HCT116 (cell line): Measurements from ENCODE around the gene SLC6A18. TPM values are rescaled to one million over a fixed set of nuclear protein-coding genes. Genes with fewer than 3 reads are reported as not detected.

Experiments used
- ATAC-seq: fragments of 200-7000 bp; cut with Tn5 transposase; 2 replicates; pipeline ENCODE4 v1.9.1; 2020; ENCODE audit warnings: mild to moderate bottlenecking, moderate library complexity
- BruUV-seq: library from RNA; stranded (reverse); fragments of 400-500 nt; replicated peaks from 2 replicates; lab custom pipeline; 2021; lab: Mats Ljungman, UMichigan
- CTCF ChIA-PET: fragments of 300-600 bp; sonication (Branson Sonifier 250); formaldehyde crosslinking; loops from one replicate; lab custom pipeline; 2021; ENCODE audit warnings: antibody characterized with exemption; lab: Charles Lee
- POLR2A ChIA-PET: fragments of 300-600, 350-600 bp; sonication (Branson Sonifier 250); formaldehyde crosslinking; loops from one replicate; lab custom pipeline; 2021; ENCODE audit warnings: antibody characterized with exemption; lab: Charles Lee
- RAD21 ChIA-PET, 2 experiments: fragments of 300-600 bp; sonication (Branson Sonifier 250); formaldehyde crosslinking; loops; one replicate each; lab custom pipeline; 2023; ENCODE audit warnings: low total read pairs in 2 of 2; ENCODE audit not compliant: uncharacterized antibody in 2 of 2, unreplicated experiment in 2 of 2, low non-redundant PET in 1 of 2; lab: Charles Lee
- DNase-seq: peaks from one replicate; pipeline ENCODE4 v3.0.0-alpha.2; 2010; ENCODE audit warnings: low read depth, low spot score
- H2AFZ ChIP-seq: fragments of 200-600 bp; shearing (Covaris generic), sonication (generic); 2 replicates; pipeline ENCODE4 v1.6.1; 2017; ENCODE audit warnings: low read depth, mixed run types, mixed read lengths, antibody characterized with exemption, low read length; ENCODE audit not compliant: poor library complexity, severe bottlenecking
- H3K27ac ChIP-seq: 2 replicates; pipeline ENCODE4 v1.5.1; 2012; ENCODE audit warnings: low read depth, low read length
- H3K27me3 ChIP-seq: fragments of 200-600 bp; sonication (generic); 2 replicates; pipeline ENCODE4 v1.6.1; 2016; ENCODE audit warnings: mixed run types, low read length, mixed read lengths; ENCODE audit not compliant: insufficient read depth
- H3K36me3 ChIP-seq, 2 experiments: fragments of 200-500 bp in 1 of 2; fragments of 200-600 bp in 1 of 2; sonication (Bioruptor generic) in 1 of 2; sonication (generic) in 1 of 2; 2 replicates each; pipeline versions ENCODE4 v1.5.1 to v1.6.1; 2014 to 2016; ENCODE audit warnings: low read length in 2 of 2, inconsistent platforms in 1 of 2, mixed read lengths in 1 of 2, mixed run types in 1 of 2; ENCODE audit not compliant: insufficient read depth in 2 of 2, control insufficient read depth in 1 of 2
- H3K4me1 ChIP-seq, 2 experiments: fragments of 200-600 bp in 1 of 2; sonication (generic) in 1 of 2; 2 replicates each; pipeline versions ENCODE4 v1.5.1 to v1.6.1; 2012 to 2017; ENCODE audit warnings: low read length in 2 of 2, inconsistent platforms in 1 of 2, mild to moderate bottlenecking in 1 of 2, mixed read lengths in 1 of 2, mixed run types in 1 of 2, moderate library complexity in 1 of 2; ENCODE audit not compliant: insufficient read depth in 2 of 2, control insufficient read depth in 1 of 2
- H3K4me2 ChIP-seq: fragments of 200-600 bp; sonication (generic); 2 replicates; pipeline ENCODE4 v1.6.1; 2017; ENCODE audit warnings: mixed run types, low read length, mixed read lengths
- H3K4me3 ChIP-seq, 2 experiments: fragments of 200-600 bp in 1 of 2; sonication (generic) in 1 of 2; replicated peaks in 1 of 2; 2 replicates each; pipeline ENCODE4 v1.5.1; 2011 to 2016; ENCODE audit warnings: low read length in 2 of 2, control low read depth in 1 of 2, low read depth in 1 of 2, mild to moderate bottlenecking in 1 of 2, mixed read lengths in 1 of 2, mixed run types in 1 of 2
- H3K79me2 ChIP-seq: fragments of 200-600 bp; sonication (generic); 2 replicates; pipeline ENCODE4 v1.6.1; 2017; ENCODE audit warnings: mild to moderate bottlenecking, mixed run types, low read length, moderate library complexity, mixed read lengths; ENCODE audit not compliant: insufficient read depth
- H3K9ac ChIP-seq: fragments of 200-600 bp; sonication (generic); 2 replicates; pipeline ENCODE4 v1.6.1; 2016; ENCODE audit warnings: low read length, mixed read lengths
- H3K9me2 ChIP-seq: fragments of 200-600 bp; sonication (generic), shearing (Covaris generic); 2 replicates; pipeline ENCODE4 v1.6.1; 2017; ENCODE audit warnings: mixed run types, mild to moderate bottlenecking, moderate library complexity; ENCODE audit not compliant: insufficient read depth
- H3K9me3 ChIP-seq, 2 experiments: fragments of 200-500 bp in 1 of 2; fragments of 200-600 bp in 1 of 2; sonication (Bioruptor generic) in 1 of 2; sonication (generic) in 1 of 2; 2 replicates each; pipeline ENCODE4 v1.6.1; 2014 to 2017; ENCODE audit warnings: low read length in 2 of 2, mixed read lengths in 2 of 2, inconsistent platforms in 1 of 2, low read depth in 1 of 2, mild to moderate bottlenecking in 1 of 2, mixed run types in 1 of 2, moderate library complexity in 1 of 2; ENCODE audit not compliant: control insufficient read depth in 1 of 2, insufficient read depth in 1 of 2
- H4K20me1 ChIP-seq: fragments of 200-600 bp; sonication (generic), shearing (Covaris generic); 2 replicates; pipeline ENCODE4 v1.6.1; 2017; ENCODE audit warnings: mixed run types, mild to moderate bottlenecking, moderate library complexity; ENCODE audit not compliant: insufficient read depth
- CTCF ChIP-seq, 3 experiments: fragments of 200-600 bp in 1 of 3; sonication (generic) in 1 of 3; IDR thresholded peaks in 2 of 3; conservative IDR thresholded peaks in 1 of 3; 2 replicates each; pipeline ENCODE4 v1.5.1; 2012 to 2017; ENCODE audit warnings: low read depth in 2 of 3, low read length in 2 of 3, antibody characterized with exemption in 1 of 3, borderline replicate concordance in 1 of 3, control low read depth in 1 of 3, mild to moderate bottlenecking in 1 of 3, mixed read lengths in 1 of 3, mixed run types in 1 of 3, moderate library complexity in 1 of 3; ENCODE audit not compliant: insufficient read depth in 1 of 3
- EGR1 ChIP-seq: IDR thresholded peaks from 2 replicates; pipeline ENCODE4 v1.6.1; 2012; ENCODE audit warnings: low read depth
- ELF1 ChIP-seq: IDR thresholded peaks from 2 replicates; pipeline ENCODE4 v1.6.1; 2012; ENCODE audit warnings: low read depth, borderline replicate concordance
- POLR2A ChIP-seq: IDR thresholded peaks from 2 replicates; pipeline ENCODE4 v1.7.0; 2011; ENCODE audit warnings: borderline replicate concordance; ENCODE audit not compliant: insufficient read depth, insufficient read length; ENCODE audit errors: extremely low read depth
- SIN3A ChIP-seq: IDR thresholded peaks from 2 replicates; pipeline ENCODE4 v1.6.1; 2012; ENCODE audit warnings: low read depth
- SP1 ChIP-seq: IDR thresholded peaks from 2 replicates; pipeline ENCODE4 v1.6.1; 2012; ENCODE audit warnings: low read depth
- SRF ChIP-seq: IDR thresholded peaks from 2 replicates; pipeline ENCODE4 v1.6.1; 2012; ENCODE audit warnings: low read depth
- YY1 ChIP-seq: IDR thresholded peaks from 2 replicates; pipeline ENCODE4 v1.6.1; 2011; ENCODE audit warnings: low read length, low read depth, moderate library complexity, mild to moderate bottlenecking; ENCODE audit not compliant: insufficient replicate concordance; ENCODE audit errors: extremely low read depth
- ZFX ChIP-seq: fragments of 450-650 bp; IDR thresholded peaks from 2 replicates; pipeline ENCODE4 v1.6.1; 2017
- ZNF274 ChIP-seq: fragments of 200-500 bp; sonication (Bioruptor generic); IDR thresholded peaks from 2 replicates; pipeline ENCODE4 v1.6.1; 2014; ENCODE audit warnings: mild to moderate bottlenecking, low read depth, low read length, inconsistent platforms
- intact Hi-C: fragments of 100-400 bp; cut with micrococcal nuclease; formaldehyde crosslinking; loops from 2 replicates; pipeline ENCODE4 v1.10.0; 2022
- total RNA-seq: library from RNA; stranded (reverse); gene quantifications from one replicate; pipeline ENCODE4 v1.2.1, GENCODE V29; 2021; ENCODE audit not compliant: unreplicated experiment
- TF ChIP-seq, protein P1 (sequence below): IDR thresholded peaks from 2 replicates; pipeline ENCODE4 v1.6.1; 2012

The SLC6A18 gene
- total RNA-seq, 1 experiment from 2014 or later = not detected

DNA sequence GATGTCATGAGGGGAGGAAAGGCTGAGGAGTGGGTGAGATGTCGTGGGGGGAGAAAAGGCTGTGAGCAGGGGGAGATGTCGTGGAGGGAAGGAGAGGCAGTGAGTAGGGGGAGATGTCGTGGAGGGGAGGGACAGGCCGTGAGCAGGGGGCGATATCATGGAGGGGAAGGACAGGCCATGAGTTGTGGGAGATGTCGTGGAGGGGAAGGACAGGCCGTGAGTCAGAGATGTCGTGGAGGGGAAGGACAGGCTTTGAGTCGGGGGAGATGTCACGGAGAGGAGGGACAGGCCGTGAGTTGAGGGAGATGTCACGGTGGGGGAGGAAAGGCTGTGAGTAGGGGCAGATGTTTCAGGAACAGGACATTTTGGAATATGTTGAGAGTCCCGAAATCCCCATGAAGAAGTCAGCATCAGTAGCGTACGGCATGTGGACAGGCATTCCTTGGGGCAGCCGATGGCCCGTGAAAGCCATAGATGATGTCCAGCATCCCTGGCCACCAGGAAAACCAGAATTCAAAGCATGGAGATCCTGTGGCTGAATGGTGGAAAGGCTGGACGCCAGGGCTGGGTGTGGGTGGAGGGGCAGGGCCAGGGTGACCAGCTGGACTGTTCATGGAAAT lies 32.1 kb upstream of the SLC6A18 start:
- Histone ChIP-seq H3K36me3 (no peaks in the 10 kb centered on the region), H3K79me2 (no peaks in the 10 kb centered on the region), H3K4me2 (no peak overlapping the region), H3K9ac (no peak overlapping the region), H3K4me3 (no peak overlapping the region), H3K4me1 (no peaks in the 10 kb centered on the region), H3K27me3 (0 out of 2 replicates have a peak, but pooled peaks cover under 1% of the 10 kb centered on the region), H4K20me1 (no peaks in the 10 kb centered on the region), H3K9me3 (no peaks in the 10 kb centered on the region), H2AFZ (no peak overlapping the region), H3K9me2 (no peaks in the 10 kb centered on the region), H3K27ac (no peak overlapping the region)
- ChIA-PET POLR2A (no interaction called here), CTCF (no interaction called here), RAD21 (no interaction called here)
- TF ChIP-seq POLR2A (no peak), SP1 (no peak), YY1 (no peak), EGR1 (no peak)
- no TSS peak for BruUV-seq
- intact Hi-C loops = no loop called here
- ATAC-seq = no peak
- no peak for DNase-seq

GRCh38 chr5:1193591-1193985 lies 31.6 kb upstream of the SLC6A18 start:
- H3K9me2 ChIP-seq = no peaks in the 10 kb centered on the region
- BruUV-seq = no TSS peak
- POLR2A ChIA-PET = no interaction called here
- no peak overlapping the region for H3K9ac ChIP-seq
- ATAC-seq (no peak), DNase-seq (no peak)
- H3K9me3 ChIP-seq = no peaks in the 10 kb centered on the region
- H3K4me1 ChIP-seq = no peaks in the 10 kb centered on the region
- H3K36me3 ChIP-seq = no peaks in the 10 kb centered on the region
- CTCF ChIA-PET = no interaction called here
- TF ChIP-seq SP1 (no peak), ELF1 (no peak), ZNF274 (no peak), SRF (no peak), SIN3A (no peak), CTCF (IDR thresholded peaks at IDR 0.05 in 2 of 3, conservative IDR thresholded peaks at IDR 0.05 in 1 of 3; ENCODE audit: borderline replicate concordance in 1 of 3, insufficient read depth in 1 of 3, low read depth in 2 of 3, low read length in 2 of 3) (no peak), POLR2A (no peak), EGR1 (no peak), ZFX (no peak), YY1 (no peak)
- TF ChIP-seq, protein P1, sequence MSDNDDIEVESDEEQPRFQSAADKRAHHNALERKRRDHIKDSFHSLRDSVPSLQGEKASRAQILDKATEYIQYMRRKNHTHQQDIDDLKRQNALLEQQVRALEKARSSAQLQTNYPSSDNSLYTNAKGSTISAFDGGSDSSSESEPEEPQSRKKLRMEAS = no peak
- H4K20me1 ChIP-seq = no peaks in the 10 kb centered on the region
- H3K79me2 ChIP-seq = no peaks in the 10 kb centered on the region
- peaks cover 4% of the 10 kb centered on the region; the same call in 1 of the 2 replicates for H3K27me3 ChIP-seq
- RAD21 ChIA-PET = no interaction called here
- no peak overlapping the region for H3K27ac ChIP-seq
- H3K4me3 ChIP-seq = no peak overlapping the region
- intact Hi-C loops = no loop called here
- H2AFZ ChIP-seq = no peak overlapping the region
- H3K4me2 ChIP-seq = no peak overlapping the region
